ENCODE results near the gene GPC6. TPM values are rescaled to one million over a fixed set of nuclear protein-coding genes. Genes with fewer than 3 reads are reported as not detected.

GPC6 gene
- polyA plus RNA-seq, 1 donor (not counting 4 experiments of a cell fraction or from before 2014, with no cell fraction given): 0.42 TPM

- no peaks in the 10 kb centered on the region for H3K79me2 ChIP-seq (ENCODE audit: control insufficient read depth, insufficient read depth, low read length)
- FAIRE-seq: no peak
Observed at GRCh38 chr13:94286581-94286980, 1060.0 kb downstream of the GPC6 start.

GRCh38 chr13:94291631-94292322 lies 1065.2 kb downstream of the GPC6 start:
- Histone ChIP-seq H3K4me3 (ENCODE audit: control insufficient read depth in 2 of 3, extremely low read depth in 1 of 3, insufficient read depth in 2 of 3, low read depth in 1 of 3, low read length in 3 of 3) (no peak overlapping the region), H3K9ac (ENCODE audit: control insufficient read depth, extremely low read depth, insufficient read depth, low read length) (no peak overlapping the region), H4K20me1 (ENCODE audit: control insufficient read depth, extremely low read depth, insufficient read depth, low read length) (no peaks in the 10 kb centered on the region), H3K9me3 (ENCODE audit: control insufficient read depth, low read depth, low read length) (no peaks in the 10 kb centered on the region), H3K36me3 (ENCODE audit: control insufficient read depth in 2 of 2, extremely low read depth in 1 of 2, insufficient read depth in 2 of 2, low read length in 2 of 2) (no peaks in the 10 kb centered on the region), H3K79me2 (ENCODE audit: control insufficient read depth, insufficient read depth, low read length) (no peaks in the 10 kb centered on the region), H3K4me1 (ENCODE audit: control insufficient read depth, extremely low read depth, insufficient read depth, low read length) (no peaks in the 10 kb centered on the region), H3K9me1 (ENCODE audit: control insufficient read depth, extremely low read depth, insufficient read depth, low read length) (no peaks in the 10 kb centered on the region), H3K27ac (ENCODE audit: control insufficient read depth, insufficient read depth, low read length) (no peak overlapping the region), H3K27me3 (ENCODE audit: control insufficient read depth, extremely low read depth, insufficient read depth, low read length) (no peaks in the 10 kb centered on the region), H3K4me2 (ENCODE audit: control insufficient read depth, extremely low read depth, insufficient read depth, low read depth, low read length) (no peak overlapping the region), H2AFZ (ENCODE audit: control insufficient read depth, low read length) (no peak overlapping the region)
- FAIRE-seq: no peak
- dilution Hi-C loops (cut with MboI; ENCODE audit: extremely low pct_ligation_motif_present, low sequenced_read_pairs): no loop called here
- TF ChIP-seq EZH2 (IDR thresholded peaks at IDR 0.05; ENCODE audit: low read length) (no peak), CTCF (optimal IDR thresholded peaks at IDR 0.05 in 1 of 3, IDR thresholded peaks at IDR 0.05 in 1 of 3, conservative IDR thresholded peaks at IDR 0.05 in 1 of 3; ENCODE audit: extremely low read depth in 1 of 3, insufficient read depth in 2 of 3, low read length in 3 of 3) (no peak)
- no peak for DNase-seq (ENCODE audit: low read depth, low spot score)

More at GRCh38 chr13:94286581-94286980, 1060.0 kb downstream of the GPC6 start:
- Histone ChIP-seq H3K4me1 (ENCODE audit: control insufficient read depth, extremely low read depth, insufficient read depth, low read length) (no peaks in the 10 kb centered on the region), H3K9ac (ENCODE audit: control insufficient read depth, extremely low read depth, insufficient read depth, low read length) (no peak overlapping the region), H3K9me1 (ENCODE audit: control insufficient read depth, extremely low read depth, insufficient read depth, low read length) (no peaks in the 10 kb centered on the region), H3K27me3 (ENCODE audit: control insufficient read depth, extremely low read depth, insufficient read depth, low read length) (peaks cover 6% of the 10 kb centered on the region), H3K4me3 (ENCODE audit: control insufficient read depth in 2 of 3, extremely low read depth in 1 of 3, insufficient read depth in 2 of 3, low read depth in 1 of 3, low read length in 3 of 3) (no peak overlapping the region), H3K4me2 (ENCODE audit: control insufficient read depth, extremely low read depth, insufficient read depth, low read depth, low read length) (no peak overlapping the region), H4K20me1 (ENCODE audit: control insufficient read depth, extremely low read depth, insufficient read depth, low read length) (no peaks in the 10 kb centered on the region), H3K36me3 (ENCODE audit: control insufficient read depth in 2 of 2, extremely low read depth in 1 of 2, insufficient read depth in 2 of 2, low read length in 2 of 2) (no peaks in the 10 kb centered on the region), H3K9me3 (ENCODE audit: control insufficient read depth, low read depth, low read length) (no peaks in the 10 kb centered on the region), H2AFZ (ENCODE audit: control insufficient read depth, low read length) (no peak overlapping the region), H3K27ac (ENCODE audit: control insufficient read depth, insufficient read depth, low read length) (no peak overlapping the region)
- dilution Hi-C loops (cut with MboI; ENCODE audit: extremely low pct_ligation_motif_present, low sequenced_read_pairs): no loop called here
- no peak for DNase-seq (ENCODE audit: low read depth, low spot score)
- no peak for TF ChIP-seq EZH2 (IDR thresholded peaks at IDR 0.05; ENCODE audit: low read length)
- no peak for TF ChIP-seq CTCF (optimal IDR thresholded peaks at IDR 0.05 in 1 of 3, IDR thresholded peaks at IDR 0.05 in 1 of 3, conservative IDR thresholded peaks at IDR 0.05 in 1 of 3; ENCODE audit: extremely low read depth in 1 of 3, insufficient read depth in 2 of 3, low read length in 3 of 3)

Measured in keratinocyte (primary cell).